Esophagus muscularis mucosa (tissue), 4 donors: ENCODE data around the gene RYR1. TPM values are rescaled to one million over a fixed set of nuclear protein-coding genes. Genes with fewer than 3 reads are reported as not detected.
"Not testable (repeated sequence)": the region's sequence is repeated elsewhere in the genome, so short reads cannot be mapped to it uniquely, and the experiment has no call there.

Experiments
- DNase-seq: peaks from one replicate; pipeline ENCODE4 v3.0.0-alpha.2; 2017; ENCODE audit errors: extremely low spot score
- H3K27ac ChIP-seq, 4 donors: fragments of 200-600 bp; sonication (generic); replicated peaks in 1 of 4; 1 replicate in 3 of 4; 2 replicates in 1 of 4; pipeline ENCODE4 v1.5.1; 2016 to 2019; ENCODE audit warnings: mild to moderate bottlenecking in 1 of 4
- H3K27me3 ChIP-seq, 4 donors: fragments of 200-600 bp; sonication (generic); one replicate each; pipeline versions ENCODE4 v1.5.1 to v1.6.0; 2016 to 2019
- H3K36me3 ChIP-seq, 4 donors: fragments of 200-600 bp; sonication (generic); one replicate each; pipeline ENCODE4 v1.5.1; 2016 to 2019
- H3K4me1 ChIP-seq, 4 donors: fragments of 200-600 bp; sonication (generic); one replicate each; pipeline ENCODE4 v1.5.1; 2016 to 2019
- H3K4me3 ChIP-seq, 4 donors: fragments of 200-600 bp; sonication (generic); 1 replicate in 2 of 4; 2 replicates in 2 of 4; pipeline ENCODE4 v1.5.1; 2016 to 2019; ENCODE audit warnings: mild to moderate bottlenecking in 4 of 4, moderate library complexity in 1 of 4
- H3K9me3 ChIP-seq, 4 donors: fragments of 200-600 bp; sonication (generic); 1 replicate in 3 of 4; 2 replicates in 1 of 4; pipeline ENCODE4 v1.5.1; 2016 to 2019
- EP300 ChIP-seq: sonication (generic); formaldehyde crosslinking; IDR thresholded peaks from one replicate; pipeline ENCODE4 v1.6.1; 2017; ENCODE audit warnings: antibody characterized with exemption
- POLR2A ChIP-seq: fragments of 450-650 bp; IDR thresholded peaks from one replicate; pipeline ENCODE4 v1.6.1; 2017; ENCODE audit warnings: antibody characterized with exemption, moderate library complexity, mild to moderate bottlenecking, low read depth
- POLR2AphosphoS5 ChIP-seq, 2 donors: sonication (generic); formaldehyde crosslinking; IDR thresholded peaks; one replicate each; pipeline ENCODE4 v1.6.1; 2017; ENCODE audit warnings: antibody characterized with exemption in 2 of 2
- WGBS: methylation state at CpG from one replicate; pipeline ENCODE4 v1.1.5; 2018; 5-methylcytosine and 5-hydroxymethylcytosine counted together
- intact Hi-C: fragments of 100-400 bp; cut with DNase I; formaldehyde crosslinking; loops from one replicate; pipeline ENCODE4 v1.15.1; 2023
- total RNA-seq, 4 donors: library from RNA; depleted of rRNA; stranded (reverse); fragments of >200 nt; gene quantifications; one replicate each; pipeline versions ENCODE4 v1.1.0 to v1.2.1, GENCODE V29; 2016
- TF ChIP-seq, protein P1 (sequence below), 3 experiments: fragments of 200-600 bp in 2 of 3; fragments of 450-650 bp in 1 of 3; sonication (generic) in 2 of 3; IDR thresholded peaks; one replicate each; pipeline ENCODE4 v1.5.1; 2017 to 2019; ENCODE audit warnings: antibody characterized with exemption in 3 of 3, mild to moderate bottlenecking in 2 of 3, moderate library complexity in 1 of 3

RYR1 gene
- total RNA-seq, 4 donors from 2014 or later: 0.99 to 4.0 (median 2.7) TPM

DNA sequence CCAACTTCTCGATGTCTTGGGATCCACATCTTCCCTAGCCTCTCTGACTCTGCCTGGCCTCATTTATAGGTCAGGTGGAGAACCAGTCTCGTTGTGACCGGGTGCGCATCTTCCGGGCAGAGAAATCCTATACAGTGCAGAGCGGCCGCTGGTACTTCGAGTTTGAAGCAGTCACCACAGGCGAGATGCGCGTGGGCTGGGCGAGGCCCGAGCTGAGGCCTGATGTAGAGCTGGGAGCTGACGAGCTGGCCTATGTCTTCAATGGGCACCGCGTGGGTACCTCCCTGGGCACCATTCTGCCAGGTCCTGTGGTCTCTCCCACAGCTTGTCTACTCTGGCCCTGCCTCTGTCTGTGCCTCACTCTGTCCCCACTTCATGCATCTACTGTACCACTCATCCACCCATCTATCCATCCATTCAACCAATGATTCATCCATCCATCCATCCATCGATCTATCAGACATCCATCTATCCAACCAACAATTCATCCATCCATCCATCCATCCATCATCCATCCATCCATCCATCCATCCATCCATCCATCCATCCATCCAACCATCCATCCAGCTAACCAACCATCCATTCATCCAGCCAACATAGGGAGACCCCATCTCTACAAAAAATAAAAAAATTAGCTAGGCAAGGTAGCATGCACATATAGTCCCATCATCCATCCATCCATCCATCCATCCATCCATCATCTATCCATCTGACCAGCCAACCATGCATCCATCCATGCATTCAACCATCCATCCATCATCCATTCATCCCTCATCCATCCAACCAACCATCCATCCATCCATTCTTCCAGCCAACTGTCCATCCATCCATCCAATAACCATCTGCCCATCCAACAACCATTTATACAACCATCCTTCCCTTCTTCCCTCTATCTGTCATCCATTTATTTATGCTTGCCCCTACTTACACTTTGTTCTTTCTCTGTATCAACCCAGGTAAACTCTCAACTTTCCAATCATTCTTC lies 34.3 kb downstream of the RYR1 start:
- Histone ChIP-seq H3K9me3 (no peaks in the 10 kb centered on the region), H3K27me3 (peaks cover 0 to 31% (median 0%) of the 10 kb centered on the region in 4 donors), H3K4me3 (no peak overlapping the region), H3K4me1 (no peaks in the 10 kb centered on the region), H3K27ac (no peak overlapping the region), H3K36me3 (no peaks in the 10 kb centered on the region)
- intact Hi-C loops: no loop called here
- TF ChIP-seq, protein P1, sequence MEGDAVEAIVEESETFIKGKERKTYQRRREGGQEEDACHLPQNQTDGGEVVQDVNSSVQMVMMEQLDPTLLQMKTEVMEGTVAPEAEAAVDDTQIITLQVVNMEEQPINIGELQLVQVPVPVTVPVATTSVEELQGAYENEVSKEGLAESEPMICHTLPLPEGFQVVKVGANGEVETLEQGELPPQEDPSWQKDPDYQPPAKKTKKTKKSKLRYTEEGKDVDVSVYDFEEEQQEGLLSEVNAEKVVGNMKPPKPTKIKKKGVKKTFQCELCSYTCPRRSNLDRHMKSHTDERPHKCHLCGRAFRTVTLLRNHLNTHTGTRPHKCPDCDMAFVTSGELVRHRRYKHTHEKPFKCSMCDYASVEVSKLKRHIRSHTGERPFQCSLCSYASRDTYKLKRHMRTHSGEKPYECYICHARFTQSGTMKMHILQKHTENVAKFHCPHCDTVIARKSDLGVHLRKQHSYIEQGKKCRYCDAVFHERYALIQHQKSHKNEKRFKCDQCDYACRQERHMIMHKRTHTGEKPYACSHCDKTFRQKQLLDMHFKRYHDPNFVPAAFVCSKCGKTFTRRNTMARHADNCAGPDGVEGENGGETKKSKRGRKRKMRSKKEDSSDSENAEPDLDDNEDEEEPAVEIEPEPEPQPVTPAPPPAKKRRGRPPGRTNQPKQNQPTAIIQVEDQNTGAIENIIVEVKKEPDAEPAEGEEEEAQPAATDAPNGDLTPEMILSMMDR (IDR thresholded peaks at IDR 0.05): no peak
- TF ChIP-seq POLR2A (no peak), EP300 (no peak), POLR2AphosphoS5 (IDR thresholded peaks at IDR 0.05) (no peak)
- WGBS: 95% methylated on average over 17 of the region's 17 CpGs
- DNase-seq: no peak

DNA sequence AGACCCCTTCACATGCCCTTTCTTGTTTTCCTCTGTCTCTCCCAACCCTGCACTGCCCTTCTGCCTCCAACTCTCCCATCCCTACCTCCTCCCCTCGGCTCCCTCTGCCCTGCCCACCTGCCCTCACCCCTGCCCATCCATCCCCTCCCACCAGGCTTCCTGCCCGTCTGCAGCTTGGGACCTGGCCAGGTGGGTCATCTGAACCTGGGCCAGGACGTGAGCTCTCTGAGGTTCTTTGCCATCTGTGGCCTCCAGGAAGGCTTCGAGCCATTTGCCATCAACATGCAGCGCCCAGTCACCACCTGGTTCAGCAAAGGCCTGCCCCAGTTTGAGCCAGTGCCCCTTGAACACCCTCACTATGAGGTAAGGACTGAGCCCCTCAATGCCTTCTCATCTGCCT lies 35.7 kb downstream of the RYR1 start:
- 61% methylated on average over 5 of the region's 5 CpGs for WGBS

DNA sequence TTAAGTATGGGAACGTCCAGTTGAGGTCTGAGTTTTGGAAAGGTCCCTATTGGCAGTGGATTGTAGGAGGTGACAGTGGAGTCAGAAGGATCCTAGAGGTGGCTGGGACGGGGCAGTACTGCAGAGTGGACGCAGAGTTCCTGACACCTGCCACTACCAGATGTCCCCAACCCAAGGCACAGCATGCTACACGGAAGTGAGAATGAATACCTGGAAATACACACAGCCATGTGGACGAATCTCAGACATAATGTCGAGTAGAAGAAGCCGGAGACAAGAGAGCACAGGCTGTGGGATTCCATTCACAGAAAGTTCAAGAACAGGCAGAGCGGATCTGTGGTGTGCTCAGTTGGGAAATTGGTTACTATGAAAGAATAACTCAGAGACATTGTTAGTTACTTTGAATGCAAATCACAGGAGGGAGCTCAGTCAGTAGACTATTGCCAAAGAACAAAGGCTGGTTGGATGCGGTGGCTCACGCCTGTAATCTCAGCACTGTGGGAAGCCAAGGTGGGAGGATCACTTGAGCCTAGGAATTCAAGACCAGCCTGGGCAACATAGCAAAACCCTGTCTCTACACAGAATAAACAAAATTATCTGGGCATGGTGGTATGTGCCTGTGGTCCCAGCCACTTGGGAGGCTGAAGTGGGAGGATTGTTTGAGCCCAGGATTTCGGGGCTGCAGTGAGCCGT lies 37.4 kb downstream of the RYR1 start:
- 78% methylated on average over 12 of the region's 12 CpGs for WGBS

More for the DNA sequence above, 35.7 kb downstream of the RYR1 start:
- Histone ChIP-seq H3K9me3 (no peaks in the 10 kb centered on the region), H3K4me3 (no peak overlapping the region), H3K4me1 (no peaks in the 10 kb centered on the region), H3K27ac (no peak overlapping the region), H3K36me3 (no peaks in the 10 kb centered on the region), H3K27me3 (peaks cover 0 to 29% (median 0%) of the 10 kb centered on the region in 4 donors)
- no peak for DNase-seq
- no peak for TF ChIP-seq POLR2A
- TF ChIP-seq, protein P1 (IDR thresholded peaks at IDR 0.05): no peak
- no peak for TF ChIP-seq EP300
- TF ChIP-seq POLR2AphosphoS5 (IDR thresholded peaks at IDR 0.05): no peak
- intact Hi-C loops: no loop called here

DNA sequence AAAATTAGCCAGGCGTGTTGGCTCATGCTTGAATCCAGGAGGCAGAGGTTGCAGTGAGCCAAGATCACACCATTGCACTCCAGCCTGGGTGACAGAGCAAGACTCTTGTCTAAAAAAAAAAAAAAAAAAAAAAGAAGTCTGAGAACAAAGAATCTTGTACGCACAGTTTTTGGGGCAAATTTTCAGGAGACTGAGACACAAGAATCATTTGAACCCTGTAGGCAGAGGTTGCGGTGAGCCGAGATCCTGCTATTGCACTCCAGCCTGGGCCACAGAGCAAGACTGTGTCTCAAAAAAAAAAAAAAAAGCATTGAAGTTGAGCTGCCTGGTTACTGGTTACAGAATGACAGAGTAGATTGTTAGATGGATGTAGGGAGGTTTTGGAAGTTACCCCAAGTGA lies 39.2 kb downstream of the RYR1 start:
- H3K4me1 ChIP-seq, H3K27ac ChIP-seq, H3K4me3 ChIP-seq, intact Hi-C loops, H3K36me3 ChIP-seq, DNase-seq, H3K9me3 ChIP-seq: not testable (repeated sequence)
- 90% methylated on average over 4 of the region's 4 CpGs for WGBS
- peaks cover 0 to 43% (median 0%) of the 10 kb centered on the region in 4 donors for H3K27me3 ChIP-seq

More for the DNA sequence above, 37.4 kb downstream of the RYR1 start:
- Histone ChIP-seq H3K4me1 (no peaks in the 10 kb centered on the region), H3K4me3 (no peak overlapping the region), H3K36me3 (no peaks in the 10 kb centered on the region), H3K9me3 (no peaks in the 10 kb centered on the region), H3K27me3 (peaks cover 0 to 30% (median 0%) of the 10 kb centered on the region in 4 donors), H3K27ac (no peak overlapping the region)
- TF ChIP-seq EP300 (no peak), POLR2A (no peak), POLR2AphosphoS5 (IDR thresholded peaks at IDR 0.05) (no peak)
- TF ChIP-seq, protein P1 (IDR thresholded peaks at IDR 0.05): no peak
- DNase-seq: no peak
- intact Hi-C loops: no loop called here

DNA sequence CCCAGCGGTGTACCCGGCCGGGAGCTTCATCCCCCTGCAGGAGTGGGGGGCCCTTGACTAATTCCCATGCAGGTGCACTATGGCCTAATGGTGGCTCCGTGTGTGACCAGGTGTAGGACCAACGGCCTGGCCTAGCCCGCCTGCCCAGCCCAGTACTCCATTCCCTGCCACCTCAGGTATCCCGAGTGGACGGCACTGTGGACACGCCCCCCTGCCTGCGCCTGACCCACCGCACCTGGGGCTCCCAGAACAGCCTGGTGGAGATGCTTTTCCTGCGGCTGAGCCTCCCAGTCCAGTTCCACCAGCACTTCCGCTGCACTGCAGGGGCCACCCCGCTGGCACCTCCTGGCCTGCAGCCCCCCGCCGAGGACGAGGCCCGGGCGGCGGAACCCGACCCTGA lies 39.7 kb downstream of the RYR1 start:
- 96% methylated on average over 11 of the region's 21 CpGs for WGBS
- H3K27ac ChIP-seq: no peak overlapping the region
- intact Hi-C loops: no loop called here
- H3K4me3 ChIP-seq: no peak overlapping the region
- no peak for DNase-seq
- TF ChIP-seq, protein P1 (IDR thresholded peaks at IDR 0.05): no peak
- no peak for TF ChIP-seq POLR2A
- TF ChIP-seq EP300: no peak
- TF ChIP-seq POLR2AphosphoS5 (IDR thresholded peaks at IDR 0.05): no peak
- H3K27me3 ChIP-seq: peaks cover 0 to 46% (median 0%) of the 10 kb centered on the region in 4 donors
- no peaks in the 10 kb centered on the region for H3K9me3 ChIP-seq
- no peaks in the 10 kb centered on the region for H3K36me3 ChIP-seq
- no peaks in the 10 kb centered on the region for H3K4me1 ChIP-seq
